Inflammatory macrophage treated with lipopolysaccharide for 4 hours (primary cell): ENCODE results near the gene LKAAEAR1.
"Not testable (repeated sequence)": the region's sequence is repeated elsewhere in the genome, so short reads cannot be mapped to it uniquely, and the experiment has no call there.

ENCODE experiments used
- DNase-seq: peaks from one replicate; pipeline ENCODE4 v3.0.0-alpha.2; 2020

The LKAAEAR1 gene, protein sequence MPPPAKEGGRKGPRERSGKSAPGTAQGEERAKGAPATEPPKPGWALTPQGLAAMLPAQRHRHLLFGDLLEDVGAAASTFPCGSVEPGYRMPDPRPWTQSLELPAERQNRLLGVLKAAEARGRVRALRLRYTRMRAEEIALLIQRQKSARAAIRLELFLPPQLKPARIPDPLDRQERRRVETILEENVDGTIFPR

DNA sequence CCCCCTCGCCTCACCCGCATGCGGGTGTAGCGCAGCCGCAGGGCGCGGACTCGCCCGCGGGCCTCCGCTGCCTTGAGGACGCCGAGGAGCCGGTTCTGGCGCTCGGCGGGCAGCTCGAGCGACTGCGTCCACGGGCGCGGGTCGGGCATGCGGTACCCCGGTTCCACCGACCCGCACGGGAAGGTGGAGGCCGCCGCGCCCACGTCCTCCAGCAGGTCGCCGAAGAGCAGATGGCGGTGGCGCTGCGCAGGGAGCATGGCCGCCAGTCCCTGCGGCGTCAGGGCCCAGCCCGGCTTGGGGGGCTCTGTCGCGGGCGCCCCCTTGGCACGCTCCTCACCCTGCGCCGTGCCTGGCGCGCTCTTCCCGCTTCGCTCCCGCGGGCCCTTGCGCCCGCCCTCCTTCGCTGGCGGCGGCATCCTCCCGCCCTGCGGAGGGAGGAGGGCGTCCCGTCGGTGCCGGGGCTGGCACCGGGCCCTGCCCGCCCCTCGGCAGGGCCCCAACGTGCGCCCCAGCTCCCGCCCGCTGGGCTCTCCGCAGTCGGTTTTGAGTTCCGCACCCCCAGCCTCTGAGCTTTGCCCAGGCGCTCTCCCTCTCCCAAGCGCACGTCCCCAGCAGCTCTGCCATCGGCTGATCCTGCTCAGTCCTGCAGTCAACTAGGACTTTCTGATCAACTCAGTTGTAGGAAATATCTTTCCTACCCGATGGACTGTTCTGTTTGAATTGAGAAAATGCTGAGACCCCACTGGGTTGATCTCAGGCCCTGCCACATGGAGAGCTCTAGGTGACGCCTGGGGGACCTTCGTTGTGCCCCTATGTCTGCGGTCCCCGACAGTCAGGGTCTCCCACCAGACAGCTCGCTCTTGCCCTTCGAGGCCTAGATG, at the start of gene LKAAEAR1:
Gene LKAAEAR1 (minus strand): TSS at position 595 of the 881 bp plus-strand sequence. CDS start 179 bp downstream, at position 416.
- no peak for DNase-seq

DNA sequence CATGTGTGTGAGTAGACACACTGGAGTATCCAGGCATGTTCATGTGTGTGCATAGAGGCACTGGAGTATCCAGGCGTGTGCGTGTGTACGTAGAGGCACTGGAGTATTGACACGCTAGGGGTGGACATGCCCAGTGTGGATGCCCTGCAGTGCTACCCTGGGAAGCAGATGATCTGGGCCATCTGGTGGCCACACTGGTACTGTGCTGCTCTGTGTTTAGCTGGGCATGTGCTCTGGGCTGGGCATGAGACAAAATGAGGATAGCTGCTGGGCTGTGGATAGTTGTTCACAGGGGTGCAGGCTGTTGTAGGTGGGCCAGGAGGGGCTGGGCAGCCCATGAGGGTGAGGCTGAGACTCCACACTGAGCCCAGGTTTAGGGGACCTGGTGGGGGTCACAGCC, 47.2 kb upstream of the LKAAEAR1 start:
- peak; percentile 10 for DNase-seq

DNA sequence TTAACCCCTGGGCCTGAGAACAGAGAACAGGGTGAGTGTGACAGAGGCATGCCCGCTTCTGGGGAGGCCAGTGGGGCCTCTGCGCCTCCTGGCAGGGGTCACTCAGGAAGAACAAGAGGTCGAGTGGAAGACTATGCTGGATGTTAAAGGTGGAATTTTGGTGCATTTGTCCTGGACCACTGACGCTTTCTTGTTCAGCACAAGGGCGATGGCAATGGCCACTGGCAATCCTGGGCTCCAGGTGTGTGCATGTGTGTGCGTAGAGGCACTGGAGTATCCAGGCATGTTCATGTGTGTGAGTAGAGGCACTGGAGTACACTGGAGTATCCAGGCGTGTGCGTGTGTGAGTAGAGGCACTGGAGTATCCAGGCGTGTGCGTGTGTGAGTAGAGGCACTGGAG, 46.7 kb upstream of the LKAAEAR1 start:
- no peak for DNase-seq

DNA sequence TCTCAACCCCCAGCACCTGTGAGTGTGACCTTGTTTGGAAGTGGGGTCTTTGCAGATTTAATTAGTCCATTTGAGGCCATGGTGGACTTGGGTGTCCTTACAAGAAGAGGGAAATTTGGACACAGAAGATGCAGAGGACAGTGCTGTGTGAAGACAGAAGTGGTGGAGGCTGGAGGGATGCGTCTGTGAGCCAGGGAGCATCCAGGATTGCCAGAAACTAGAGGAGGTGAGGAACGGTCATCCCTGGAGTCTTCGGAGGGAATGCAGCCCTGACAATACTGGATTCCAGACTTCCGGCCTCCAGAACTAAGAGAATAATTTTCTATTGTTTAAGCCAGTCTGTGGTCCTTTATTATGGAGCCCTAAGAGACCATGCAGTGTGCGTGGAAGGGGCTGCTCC, 46.1 kb upstream of the LKAAEAR1 start:
- DNase-seq, result no peak

DNA sequence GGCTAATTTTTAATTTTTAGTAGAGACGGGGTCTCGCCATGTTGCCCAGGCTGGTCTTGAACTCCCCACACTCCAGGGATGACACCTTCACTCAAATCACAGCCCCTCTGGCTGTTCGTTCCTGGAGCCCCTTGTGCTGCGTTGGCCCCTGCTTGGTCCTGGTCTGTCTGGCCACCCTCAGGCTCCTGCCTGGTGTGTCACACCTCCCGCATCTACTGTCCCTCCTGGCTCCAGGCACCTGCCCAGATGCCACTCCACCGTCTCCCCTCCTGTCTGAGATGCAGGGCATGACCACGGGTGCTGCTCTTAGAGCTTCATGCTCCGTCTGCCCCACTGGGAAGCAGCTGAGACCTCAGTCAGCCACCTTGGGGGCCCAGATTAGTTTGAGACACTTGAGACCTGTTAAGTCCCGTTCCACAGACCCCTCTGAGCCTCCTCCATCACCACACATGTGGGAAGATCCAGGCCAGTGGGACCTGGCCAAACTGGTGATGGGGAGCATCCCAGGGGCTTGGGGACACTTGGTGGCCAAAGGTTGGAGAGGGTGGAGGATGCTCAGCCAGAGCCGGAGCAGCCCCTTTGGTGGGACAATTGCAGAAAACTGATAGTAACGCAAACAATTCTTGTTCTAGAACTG, 45.1 kb upstream of the LKAAEAR1 start:
- no peak for DNase-seq

DNA sequence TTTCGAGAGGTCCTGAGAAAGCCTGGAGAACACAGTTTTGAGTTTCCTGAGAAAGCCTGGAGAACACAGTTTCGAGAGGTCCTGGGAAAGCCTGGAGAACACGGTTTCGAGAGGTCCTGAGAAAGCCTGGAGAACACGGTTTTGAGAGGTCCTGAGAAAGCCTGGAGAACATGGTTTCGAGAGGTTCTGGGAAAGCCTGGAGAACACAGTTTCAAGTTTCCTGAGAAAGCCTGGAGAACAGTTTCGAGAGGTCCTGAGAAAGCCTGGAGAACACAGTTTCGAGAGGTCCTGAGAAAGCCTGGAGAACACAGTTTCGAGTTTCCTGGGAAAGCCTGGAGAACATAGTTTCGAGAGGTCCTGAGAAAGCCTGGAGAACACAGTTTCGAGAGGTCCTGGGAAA, 39.3 kb upstream of the LKAAEAR1 start:
- not testable (repeated sequence) for DNase-seq

DNA sequence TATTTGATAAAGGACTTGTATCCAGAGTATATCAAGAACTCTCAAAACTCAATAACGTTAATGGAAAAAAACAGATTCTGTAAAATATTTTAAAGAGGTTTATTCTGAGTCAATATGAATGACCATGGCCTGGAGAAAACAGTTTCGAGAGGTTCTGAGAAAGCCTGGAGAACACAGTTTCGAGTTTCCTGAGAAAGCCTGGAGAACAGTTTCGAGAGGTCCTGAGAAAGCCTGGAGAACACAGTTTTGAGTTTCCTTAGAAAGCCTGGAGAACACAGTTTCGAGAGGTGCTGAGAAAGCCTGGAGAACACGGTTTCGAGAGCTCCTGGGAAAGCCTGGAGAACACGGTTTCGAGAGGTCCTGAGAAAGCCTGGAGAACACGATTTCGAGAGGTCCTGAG, 38.7 kb upstream of the LKAAEAR1 start:
- not testable (repeated sequence) for DNase-seq

DNA sequence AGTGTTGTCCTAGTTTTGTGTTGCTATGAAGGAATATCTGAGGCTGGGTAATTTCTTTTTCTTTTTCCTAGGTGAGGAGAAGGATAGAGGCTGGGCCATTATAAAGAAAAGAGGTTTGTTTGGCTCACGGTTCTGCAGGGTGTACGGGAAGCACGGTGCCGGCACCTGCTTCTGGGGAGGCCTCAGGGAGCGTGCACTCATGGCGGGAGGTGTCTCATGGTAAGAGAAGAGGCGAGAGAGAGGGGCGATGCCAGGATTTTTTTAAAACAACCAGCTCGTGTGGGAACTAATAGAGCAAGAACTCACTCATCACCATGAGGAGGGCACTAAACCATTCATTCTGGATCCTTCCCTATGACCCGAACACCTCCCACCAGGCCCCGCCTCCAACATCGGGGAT, 37.4 kb upstream of the LKAAEAR1 start:
- no peak for DNase-seq

DNA sequence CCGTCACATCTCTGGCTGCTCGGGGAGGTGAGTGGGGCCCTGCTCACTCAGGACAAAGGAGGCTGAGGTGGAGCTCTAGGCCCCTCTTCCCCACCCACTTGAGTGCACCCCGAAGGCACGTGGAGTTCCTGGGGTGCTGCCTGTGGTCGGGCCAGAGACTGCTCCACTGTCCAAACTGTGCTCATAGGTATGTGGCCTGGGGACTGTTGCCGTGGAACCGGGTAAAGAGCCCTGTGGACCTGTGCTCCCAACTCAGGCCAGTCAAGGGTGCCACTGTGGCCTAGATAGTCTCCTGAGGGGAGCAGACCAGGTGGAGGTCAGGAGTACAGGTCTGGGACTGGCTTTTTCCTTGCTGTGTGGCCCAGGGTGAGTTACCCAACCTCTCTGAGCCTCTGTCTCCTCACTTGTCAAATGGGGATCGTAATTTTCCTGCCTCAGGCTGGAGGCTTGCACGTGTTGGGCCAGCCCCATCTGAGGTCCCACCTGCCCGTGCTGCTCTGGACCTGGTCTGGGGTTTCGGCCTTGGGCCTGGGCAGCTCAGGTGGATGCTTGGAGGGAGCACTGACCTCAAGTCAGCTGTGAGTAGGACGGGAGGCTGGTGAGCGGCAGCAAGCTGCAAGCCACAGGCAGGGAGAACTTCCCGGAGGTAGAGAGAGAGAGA, 35.6 kb upstream of the LKAAEAR1 start:
- no peak for DNase-seq

DNA sequence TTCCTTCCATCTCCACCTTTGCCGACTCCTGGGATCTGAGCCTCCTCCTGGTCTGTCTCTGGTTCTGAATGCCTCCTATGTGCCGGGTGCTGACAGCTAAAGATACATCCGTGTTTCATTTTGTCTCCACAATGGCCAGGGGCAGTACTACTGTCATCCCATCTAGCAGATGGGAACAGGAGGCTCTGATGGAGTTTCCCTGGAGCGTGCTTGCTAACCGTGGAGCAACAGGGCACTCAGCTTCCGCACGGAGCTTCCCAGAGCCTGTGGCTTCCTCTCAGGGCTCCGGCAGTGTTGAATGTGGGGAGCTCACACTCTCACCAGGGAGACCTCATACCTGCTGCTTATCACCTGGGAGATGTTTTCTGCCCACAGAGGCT, 35.1 kb upstream of the LKAAEAR1 start:
- DNase-seq, result no peak

DNA sequence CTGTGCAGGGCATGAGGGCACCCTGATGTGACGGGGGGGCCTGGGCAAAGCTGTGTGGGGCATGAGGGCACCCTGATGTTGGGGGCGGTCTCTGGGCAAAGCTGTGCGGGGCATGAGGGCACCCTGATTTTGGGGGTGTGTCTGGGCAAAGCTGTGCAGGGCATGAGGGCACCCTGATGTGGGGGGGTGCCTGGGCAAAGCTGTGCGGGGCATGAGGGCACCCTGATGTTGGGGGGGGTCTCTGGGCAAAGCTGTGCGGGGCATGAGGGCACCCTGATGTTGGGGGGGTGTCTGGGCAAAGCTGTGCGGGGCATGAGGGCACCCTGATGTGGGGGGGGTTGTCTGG, 33.2 kb upstream of the LKAAEAR1 start:
- not testable (repeated sequence) for DNase-seq

DNA sequence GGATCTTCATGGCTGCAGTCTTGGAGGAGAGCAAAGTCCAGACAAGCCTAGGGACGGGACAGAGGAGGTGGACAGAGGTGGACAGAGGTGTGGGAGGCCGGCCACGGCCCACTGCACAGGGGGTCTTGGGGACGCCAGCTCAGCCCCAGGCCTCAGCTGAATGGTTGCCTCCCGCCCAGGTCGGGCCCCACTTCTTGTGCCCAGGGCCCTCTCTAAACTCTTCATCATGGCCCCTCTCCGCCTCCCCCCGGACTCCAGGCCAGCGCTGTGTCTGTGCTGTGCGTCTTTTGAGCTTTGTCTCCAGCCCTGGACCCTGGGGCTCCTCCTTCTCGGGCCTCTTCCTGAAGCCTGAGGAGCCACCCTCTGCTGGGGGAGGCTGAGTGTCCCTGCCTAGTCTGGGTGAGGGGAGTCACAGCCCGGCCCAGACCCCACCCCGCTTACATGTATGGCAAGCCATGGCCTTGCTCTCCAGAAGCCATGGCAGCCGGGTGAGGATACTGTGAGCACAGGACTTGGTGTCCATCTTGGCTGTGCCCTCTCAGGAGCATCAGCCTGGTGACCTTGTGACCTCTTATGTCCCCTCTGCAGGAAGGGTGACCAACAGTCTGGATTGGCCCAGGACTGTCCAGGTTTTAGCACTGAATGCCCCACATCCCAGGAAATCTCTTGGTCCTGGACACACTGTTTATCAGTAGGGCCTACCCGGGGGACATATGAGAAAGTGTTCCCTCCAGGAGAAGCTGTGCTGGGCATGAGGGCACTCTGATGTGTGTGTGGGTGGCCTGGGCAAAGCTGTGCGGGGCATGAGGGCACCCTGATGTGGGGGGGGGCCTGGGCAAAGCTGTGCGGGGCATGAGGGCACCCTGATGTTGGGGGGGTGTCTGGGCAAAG, 32.6 kb upstream of the LKAAEAR1 start:
- DNase-seq, result no peak

DNA sequence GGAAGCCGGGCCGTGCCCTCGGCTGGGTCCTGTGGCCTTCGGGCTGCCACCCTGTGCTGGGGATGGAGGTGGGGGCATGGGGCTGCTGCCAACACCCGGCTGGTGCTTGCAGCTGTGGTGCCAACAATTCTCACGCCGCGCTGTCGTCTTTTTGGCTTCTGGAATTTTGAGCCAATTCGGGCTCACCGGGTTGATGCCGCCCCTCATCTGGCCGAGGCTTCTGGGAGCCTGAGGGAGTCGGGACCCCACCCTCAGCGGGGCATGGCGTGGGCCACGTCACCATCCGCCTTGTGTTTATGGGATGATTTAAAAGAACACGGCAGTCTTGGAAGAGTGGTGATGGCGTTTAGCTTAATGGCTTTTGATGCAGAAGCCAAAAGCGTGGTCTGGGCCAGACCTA, 31.8 kb upstream of the LKAAEAR1 start:
- no peak for DNase-seq

DNA sequence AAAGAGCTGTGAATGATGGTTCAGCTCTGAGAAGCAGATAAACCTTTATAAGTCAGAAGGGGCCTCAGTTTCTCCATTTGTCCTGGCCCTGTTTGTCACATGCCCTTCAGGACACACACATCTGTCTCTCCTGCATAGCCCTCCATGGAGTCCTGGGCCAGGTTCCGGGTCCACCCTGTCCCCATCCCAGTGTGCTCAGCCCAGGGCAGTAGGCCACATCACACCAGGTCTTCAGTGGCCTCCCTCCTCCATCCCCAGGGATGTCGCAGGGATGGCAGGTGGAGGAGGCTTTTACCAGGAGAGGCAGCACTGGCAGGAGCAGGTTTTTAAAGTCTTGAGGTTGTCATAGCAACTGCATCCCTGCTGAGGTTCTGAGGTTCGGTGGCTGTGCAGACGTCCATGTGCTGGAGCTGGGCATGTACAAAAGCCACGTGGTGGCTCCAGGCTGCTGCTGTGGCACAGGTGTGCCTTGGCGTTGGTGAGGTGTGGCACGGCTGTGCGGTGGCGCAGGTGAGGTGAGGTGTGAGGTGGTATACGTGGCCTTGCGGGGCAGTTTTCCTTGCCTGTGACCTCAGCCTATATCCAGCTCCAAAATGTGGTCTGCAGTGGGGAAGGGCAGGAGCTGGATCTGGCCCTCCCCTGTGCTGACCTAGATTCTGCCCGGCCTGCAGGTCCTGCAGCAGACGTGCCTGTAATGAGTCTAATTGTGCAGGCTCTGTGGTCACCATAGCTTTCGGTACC, 31.1 kb upstream of the LKAAEAR1 start:
- DNase-seq, result no peak

DNA sequence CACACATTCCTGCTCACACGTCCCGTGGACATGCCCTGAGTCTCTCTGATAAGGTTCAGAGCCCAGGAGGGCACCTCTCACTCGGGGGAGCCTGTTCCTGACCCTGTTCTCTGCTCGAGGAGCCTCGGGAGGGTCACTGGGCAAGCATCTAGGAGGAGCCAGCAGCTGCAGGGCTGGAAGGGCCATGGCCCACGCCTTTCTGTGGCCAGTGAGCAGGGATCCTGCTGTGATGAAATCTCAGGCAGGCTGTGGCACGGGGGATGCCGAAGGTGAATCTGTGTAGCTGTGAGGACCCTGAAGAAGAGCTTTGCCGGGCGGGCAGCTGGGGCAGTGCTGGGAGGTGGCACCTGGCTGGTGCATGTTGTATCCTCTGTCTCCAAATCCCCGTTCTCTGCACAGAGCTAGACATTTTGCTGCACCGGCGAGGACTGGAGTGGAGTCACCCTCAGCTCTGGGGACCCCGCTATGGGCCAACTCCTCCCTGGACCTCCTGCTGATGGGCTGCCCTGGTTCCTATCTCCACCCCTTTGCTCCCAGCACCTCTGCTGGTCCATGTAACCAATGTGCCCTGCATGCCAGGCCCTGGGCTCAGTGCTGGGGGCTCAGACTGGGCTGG, 30.3 kb upstream of the LKAAEAR1 start:
- DNase-seq, result no peak

DNA sequence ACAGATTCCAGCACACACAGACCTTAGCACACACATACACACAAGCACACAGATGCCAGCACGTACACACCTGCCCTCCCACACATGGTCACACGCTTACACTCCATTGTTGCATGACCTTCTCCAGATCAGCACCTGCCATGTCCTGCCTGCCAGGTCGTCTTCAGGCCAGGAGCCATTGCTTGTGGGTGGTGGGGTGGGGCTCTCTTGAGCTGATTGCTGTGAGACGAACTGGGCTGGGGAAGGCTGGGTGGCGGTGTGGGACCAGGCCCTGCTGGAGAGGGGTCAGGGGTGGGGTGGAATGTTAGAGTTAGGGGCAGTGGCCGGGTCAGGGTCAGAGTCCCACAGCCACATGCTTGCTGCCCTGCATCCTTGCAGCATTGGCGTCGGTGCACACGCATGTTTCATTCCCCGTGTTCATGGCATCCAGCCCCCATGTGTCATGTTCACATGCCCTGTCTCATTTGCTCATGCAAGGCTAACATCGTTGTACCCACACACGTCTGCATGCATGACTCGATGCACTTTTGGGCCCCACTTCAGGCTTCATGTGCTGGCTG, 29.7 kb upstream of the LKAAEAR1 start:
- no peak for DNase-seq

DNA sequence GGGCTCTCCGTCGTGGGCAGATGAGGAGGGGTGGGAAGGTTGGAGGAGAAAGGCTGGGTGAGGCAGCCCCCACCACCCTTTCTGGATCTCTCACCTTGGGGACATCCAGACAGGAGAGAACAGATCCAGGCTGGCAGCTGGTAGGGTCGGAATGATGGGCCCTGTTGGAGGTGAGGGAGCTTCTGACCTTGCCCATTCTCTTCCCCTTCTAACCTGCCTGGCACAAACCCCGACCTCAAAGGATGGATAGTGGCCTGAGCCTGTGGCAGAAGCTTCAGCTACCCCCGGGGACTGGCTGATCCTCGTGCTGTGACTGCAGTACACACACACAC, 29.2 kb upstream of the LKAAEAR1 start:
- no peak for DNase-seq

DNA sequence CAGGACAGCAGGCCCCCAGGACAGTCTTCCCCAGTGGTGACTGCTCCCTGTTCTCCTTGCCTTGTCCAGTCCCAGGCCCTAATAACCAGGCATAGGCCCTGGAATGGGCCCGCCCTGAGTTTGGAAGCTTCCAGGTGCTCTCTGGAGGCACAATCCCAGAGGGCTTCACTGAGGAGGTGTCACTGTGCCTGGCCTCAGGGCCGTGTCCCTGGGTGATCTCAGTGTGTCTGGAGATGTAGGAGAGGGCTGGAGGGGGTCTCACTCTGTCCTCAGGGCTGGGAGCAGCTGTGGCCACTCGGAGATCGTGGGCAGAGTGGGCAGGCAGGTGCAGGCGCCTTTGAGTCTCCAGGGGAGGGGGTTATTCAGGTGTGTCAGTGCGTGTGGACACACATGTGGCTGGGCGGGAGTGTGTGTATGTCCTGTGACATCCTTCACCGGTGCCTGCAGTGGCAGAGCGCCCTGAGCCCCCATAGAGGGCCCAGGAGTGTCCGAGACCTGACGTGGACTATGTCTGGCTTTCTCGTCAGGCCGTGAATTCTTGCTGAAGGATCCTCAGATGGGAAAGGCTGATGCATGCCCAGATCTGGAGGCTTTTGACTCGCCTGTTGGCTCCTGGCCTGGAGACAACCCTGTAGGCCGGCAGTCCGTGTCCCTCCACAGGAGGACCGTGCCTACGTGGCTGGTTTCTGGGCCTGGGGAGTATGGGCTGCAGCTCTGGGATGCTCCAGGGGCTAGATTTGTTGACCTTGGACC, 28.7 kb upstream of the LKAAEAR1 start:
- no peak for DNase-seq

DNA sequence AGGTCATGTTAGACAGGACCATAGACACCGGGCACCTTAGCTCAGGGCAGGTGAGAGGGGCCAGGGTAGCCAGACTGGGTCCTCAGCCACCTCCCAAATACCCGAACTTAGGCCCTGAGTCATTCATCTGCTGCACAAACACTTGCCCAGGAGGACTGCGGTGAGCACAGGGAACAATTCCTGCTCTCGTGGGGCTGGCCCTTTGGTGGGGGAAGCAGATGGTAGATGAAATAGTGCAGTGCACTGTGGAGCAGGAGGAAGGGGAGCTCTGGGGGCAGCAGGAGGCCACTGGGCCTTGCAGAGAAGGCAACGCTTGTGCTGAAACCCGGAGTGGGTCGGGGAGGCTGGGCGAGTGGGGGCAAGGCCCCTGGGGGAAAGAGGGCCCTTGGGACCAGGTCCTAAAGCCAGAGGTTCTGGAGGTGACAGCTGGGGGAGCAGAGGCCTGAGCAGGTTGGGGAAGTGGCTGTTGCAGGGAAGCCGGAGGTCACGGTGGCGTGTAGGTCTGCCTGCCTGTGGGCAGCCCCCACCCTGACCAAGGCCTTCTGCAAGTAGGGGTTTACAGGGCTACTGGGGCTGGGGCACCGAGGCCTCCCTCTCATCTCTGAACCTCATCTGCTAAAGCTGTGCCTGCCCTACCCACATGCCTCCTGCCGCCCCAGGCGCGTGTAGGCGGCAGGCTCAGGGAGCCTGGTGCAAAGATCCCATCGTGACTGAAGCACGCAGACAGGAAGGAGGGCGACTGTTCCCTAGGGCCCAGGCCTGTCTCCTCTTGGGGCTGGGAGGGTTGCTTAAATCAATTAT, 27.8 kb upstream of the LKAAEAR1 start:
- DNase-seq, result peak; percentile 20
